ENCODE results near the gene UNC5B. TPM values are rescaled to one million over a fixed set of nuclear protein-coding genes. Genes with fewer than 3 reads are reported as not detected.
A peak's percentile ranks its signal among the peaks of the same experiment; 100 is the strongest.

The UNC5B gene
- total RNA-seq, 1 donor from 2014 or later = 7.1 TPM

DNA sequence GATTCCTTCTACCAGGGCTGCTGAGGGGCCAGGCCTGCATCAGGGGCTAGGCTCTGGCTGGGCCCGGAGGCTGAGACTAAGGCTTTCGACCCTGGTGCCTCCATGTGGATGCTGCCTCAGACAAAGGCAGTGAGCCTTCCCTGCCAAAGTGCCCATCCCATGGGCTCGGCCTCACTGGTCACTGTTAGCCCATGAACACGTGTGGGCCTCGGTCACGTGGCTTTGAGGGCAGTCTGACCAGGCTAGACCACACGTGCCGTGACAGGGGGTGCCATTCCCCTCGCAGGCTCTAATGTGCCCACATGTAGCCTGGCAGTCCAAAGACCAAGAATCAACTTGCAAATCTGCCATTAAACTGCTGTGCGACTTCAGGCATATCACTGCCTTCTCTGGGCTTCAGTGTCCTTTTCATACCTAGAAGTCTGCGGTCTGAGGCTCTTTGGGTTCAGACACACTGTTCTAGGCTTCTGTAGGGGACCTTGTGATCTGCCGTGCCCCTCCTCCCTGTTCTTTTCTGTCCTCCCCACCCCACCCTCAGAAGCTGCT is 89.1 kb downstream of the UNC5B start:
- DNase-seq = no peak

GRCh38 chr10:71302451-71302850 is 90.1 kb downstream of the UNC5B start:
- DNase-seq = no peak

DNA sequence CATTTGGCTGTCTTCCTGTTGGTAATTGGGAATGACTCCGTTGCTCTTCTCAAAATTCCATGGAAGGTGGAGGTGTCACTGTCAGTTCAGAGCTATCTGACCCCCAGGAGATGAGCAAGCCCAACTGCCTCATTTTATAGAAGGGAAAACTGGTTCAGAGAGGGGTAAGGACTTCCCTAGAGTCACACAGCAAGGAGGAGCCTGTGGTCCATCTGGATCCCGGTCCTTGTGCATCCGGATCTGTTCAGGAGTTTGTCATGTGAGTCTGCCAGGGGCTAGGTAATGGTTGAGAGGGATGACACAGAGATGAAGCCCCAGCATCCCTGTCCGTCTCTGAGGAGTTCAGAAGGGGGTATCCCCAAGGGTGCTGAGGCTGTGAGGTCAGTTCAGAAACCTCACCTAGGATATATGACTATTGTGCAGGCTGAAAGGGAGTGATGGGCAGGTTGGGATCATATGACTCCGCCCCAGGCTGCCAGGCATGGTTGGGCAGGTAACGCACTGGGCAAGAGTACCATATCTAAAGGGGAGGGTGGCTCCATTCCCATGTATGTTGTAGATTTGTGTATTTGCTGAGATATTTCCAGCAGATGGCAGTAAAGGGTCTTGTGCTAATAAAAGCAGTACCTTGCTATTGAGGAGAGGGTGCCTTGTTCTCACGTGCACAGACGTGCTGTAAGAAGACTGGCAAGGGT is 90.7 kb downstream of the UNC5B start:
- peak; percentile 71 for DNase-seq

DNA sequence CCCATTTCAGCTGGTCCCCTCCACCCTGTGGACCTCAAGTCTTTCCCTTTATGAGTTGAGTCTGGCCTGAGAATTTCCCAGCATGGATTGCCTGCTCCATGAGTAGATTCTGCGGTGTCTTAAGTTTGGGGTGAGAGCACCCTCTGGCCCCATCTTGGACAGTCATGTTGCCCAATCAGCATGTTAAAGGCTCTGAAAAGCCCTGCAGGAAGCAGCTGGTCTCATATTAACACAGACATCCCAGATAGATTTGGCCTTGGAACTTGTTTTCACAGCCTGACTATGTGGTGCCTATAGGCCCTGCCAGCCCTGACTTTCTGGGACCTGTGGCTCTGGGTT is 91.2 kb downstream of the UNC5B start:
- DNase-seq = no peak

- DNase-seq = no peak
Measured at GRCh38 chr10:71304914-71305313, 92.5 kb downstream of the UNC5B start.

DNA sequence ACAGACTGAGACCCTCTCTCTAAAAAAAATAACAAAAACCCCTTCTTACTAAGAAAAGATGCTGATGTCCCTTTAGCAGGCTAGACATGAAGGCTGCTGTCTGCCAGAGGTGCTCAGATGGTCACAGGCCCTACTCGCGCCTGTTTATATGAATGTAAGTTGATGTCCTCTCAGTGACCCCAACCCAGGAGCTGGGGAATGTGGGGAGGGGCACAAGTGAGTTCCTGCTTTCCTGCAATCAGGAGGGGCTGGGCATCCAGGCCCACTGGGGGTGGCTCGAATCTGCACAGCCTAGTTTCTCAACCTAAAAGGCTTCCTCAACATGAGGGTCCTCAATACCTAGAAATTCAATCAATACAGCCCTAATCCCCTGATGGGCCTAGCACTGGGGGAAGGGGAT is 94.6 kb downstream of the UNC5B start:
- DNase-seq = no peak

DNA sequence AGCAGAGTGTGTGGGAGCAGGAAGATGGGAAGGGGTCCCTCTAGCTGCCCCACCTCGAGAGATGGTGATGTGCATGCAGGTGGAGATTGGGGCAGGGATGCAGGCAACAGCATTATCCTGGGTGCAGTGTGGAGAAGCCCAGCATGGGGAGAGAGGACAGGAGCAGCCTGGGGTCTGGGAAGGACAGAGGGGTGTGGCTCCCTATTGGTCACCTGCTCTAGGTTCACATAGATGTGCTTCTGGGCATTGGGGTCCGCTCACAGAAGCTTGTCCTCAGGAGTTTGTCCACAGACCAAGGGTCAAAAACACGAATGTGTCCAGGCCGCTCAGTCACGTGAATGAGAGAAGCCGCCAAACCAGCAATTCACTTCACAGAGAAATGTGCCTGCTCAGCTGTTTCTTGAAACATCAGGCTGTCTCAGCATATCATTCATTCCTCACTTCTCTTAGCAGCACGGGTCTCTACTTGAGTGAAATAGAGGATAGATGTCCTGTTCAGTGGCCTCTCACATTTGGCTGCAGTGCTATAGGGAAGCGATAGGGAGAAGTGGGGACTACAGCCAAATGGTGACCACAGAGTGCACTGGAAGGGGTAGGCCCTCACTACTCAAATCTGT is 95.2 kb downstream of the UNC5B start:
- DNase-seq = no peak

GRCh38 chr10:71308244-71308643 is 95.9 kb downstream of the UNC5B start:
- DNase-seq = no peak

DNA sequence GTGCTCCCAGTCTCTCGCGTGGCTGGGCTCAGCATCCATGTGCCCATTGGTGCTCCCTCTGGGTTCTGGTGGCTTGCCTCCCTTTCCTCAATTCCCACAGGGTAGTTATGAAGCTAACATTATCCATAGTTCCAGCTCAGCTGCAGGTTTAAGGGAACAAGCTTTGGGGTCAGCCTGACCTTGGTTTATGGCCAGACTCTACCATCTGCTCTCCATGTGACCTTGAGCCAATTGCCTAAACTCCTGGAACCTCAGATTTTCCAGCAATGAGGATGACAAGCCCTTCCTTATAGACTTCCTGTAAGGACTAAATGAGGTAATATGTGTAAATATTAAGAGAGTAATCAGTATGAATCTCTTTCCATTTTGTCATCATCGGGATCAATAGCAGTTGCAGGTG is 96.6 kb downstream of the UNC5B start:
- DNase-seq = no peak

DNA sequence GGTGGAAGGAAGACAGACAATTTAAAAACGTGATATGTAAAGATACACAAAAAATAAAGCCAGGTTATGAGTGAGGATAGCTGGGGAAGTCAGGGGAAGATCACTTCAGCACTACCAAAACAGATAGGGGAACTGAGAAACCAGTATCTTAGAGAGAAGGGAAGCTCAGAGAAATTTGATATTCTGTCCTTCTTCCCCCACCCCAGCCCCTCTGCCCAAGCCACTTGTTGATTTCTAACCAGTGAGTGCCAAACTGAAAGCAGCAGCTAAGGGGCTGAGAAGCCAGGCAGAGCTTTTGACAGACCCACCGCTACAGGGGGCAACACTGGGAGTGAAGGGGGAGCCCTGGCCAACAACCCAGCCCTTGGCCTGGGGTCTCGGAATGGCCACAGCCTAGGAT is 97.5 kb downstream of the UNC5B start:
- no peak for DNase-seq

DNA sequence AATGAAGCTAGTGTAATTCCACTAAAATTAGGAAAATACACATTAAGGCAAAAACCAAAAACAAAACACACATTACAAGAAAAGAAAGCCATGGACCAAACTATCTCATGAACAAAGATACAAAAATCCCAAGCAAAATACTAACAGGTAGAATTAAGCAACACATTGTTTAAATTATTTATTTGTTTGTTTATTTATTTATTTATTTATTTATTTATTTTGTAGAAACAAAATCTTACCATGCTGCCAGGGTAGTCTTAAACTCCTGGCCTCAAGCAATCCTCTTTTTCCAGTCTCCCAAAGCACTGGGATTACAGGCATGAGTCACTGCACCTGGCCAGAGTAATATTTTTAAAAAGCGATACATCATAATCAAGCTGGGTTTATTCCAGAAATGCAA is 99.8 kb downstream of the UNC5B start:
- no peak for DNase-seq

GRCh38 chr10:71312811-71313789 is 100.7 kb downstream of the UNC5B start:
- peak; percentile 87 for DNase-seq

- DNase-seq = peak; percentile 80
Measured at GRCh38 chr10:71314028-71314693, 101.8 kb downstream of the UNC5B start.

DNA sequence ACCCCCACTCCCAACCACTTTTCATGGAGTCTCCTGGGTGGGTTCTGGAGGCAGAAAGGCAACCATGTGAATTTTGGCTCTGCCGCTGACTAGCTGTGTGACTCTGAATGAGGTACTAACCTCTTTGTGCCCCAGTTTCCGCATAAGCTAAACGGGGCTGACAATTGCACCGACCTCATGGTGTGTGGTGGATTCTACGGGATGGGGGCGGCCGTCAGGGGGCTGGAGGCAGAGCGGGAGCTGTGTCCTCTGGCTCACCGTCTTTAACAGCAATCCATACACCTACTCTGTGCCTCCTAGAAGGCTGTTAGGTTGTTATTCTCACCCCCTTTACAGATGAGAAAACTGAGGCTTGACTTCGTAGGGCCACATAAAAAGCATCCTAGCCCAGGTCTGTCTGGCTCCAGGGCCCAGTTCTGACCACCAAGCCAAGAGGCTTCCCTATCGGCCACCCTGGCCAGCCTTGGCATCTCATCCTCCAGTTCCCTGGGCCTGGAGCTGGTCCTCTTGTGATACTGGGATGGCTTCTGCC is 102.4 kb downstream of the UNC5B start:
- no peak for DNase-seq

- no peak for DNase-seq
Measured at GRCh38 chr10:71316056-71316785, 103.9 kb downstream of the UNC5B start.

GRCh38 chr10:71316786-71317160 is 104.4 kb downstream of the UNC5B start:
- no peak for DNase-seq

GRCh38 chr10:71317739-71318138 is 105.4 kb downstream of the UNC5B start:
- no peak for DNase-seq

- DNase-seq = peak; percentile 91
Measured at GRCh38 chr10:71319042-71319799, 106.9 kb downstream of the UNC5B start, which contains the start of gene SLC29A3. TSS of gene SLC29A3 (plus strand) at chr10:71319259. CDS start at chr10:71319310, 51 bp downstream.

GRCh38 chr10:71319800-71320392 is 107.5 kb downstream of the UNC5B start:
- DNase-seq = no peak

DNA sequence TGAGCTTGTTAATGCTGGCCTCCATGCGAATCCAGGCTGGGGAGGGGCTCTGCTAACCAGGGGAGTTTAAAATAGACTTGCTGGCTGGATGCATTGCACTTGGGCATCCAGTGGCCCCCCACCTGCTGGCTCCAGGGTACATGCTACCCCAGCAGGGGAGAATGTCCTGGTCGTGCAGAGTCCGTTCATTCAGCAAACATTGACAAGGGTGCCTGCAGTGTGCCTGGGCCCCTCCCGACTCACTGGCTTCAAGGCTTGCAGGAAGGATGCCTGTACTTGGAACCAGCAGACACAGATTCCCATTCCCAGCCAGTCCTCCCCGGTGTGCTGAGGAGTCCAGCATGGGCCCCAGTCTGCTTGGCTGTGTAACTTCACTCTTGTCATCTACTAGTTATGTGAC is 108.2 kb downstream of the UNC5B start:
- no peak for DNase-seq

Measured in tongue (tissue), 2 donors.